Bronchial smooth muscle cell (primary cell): ENCODE data around the gene JUP. TPM values are rescaled to one million over a fixed set of nuclear protein-coding genes. Genes with fewer than 3 reads are reported as not detected.

Experiments
- total RNA-seq: library from RNA; depleted of rRNA; stranded (reverse); fragments of >200 nt; gene quantifications from 2 replicates; pipeline ENCODE4 v1.2.1, GENCODE V29; 2014

JUP gene
- total RNA-seq: 3.0 and 9.5 TPM in 2 replicates

GRCh38 chr17:41786227-41787020 lies at the start of gene JUP:
JUP (minus strand) TSS chr17:41786711; CDS start chr17:41771854, 14,857 bp downstream.

GRCh38 chr17:41835800-41836549 lies 49.5 kb upstream of the JUP start, which contains the start of gene NT5C3B:
NT5C3B (minus strand) TSS chr17:41836232; CDS start chr17:41836193, 39 bp downstream.

GRCh38 chr17:41812381-41813151 lies 26.1 kb upstream of the JUP start, which contains the start of gene FKBP10:
FKBP10 (plus strand) TSS chr17:41813004; CDS start chr17:41813035, 31 bp downstream.

GRCh38 chr17:41811549-41812380 lies 25.3 kb upstream of the JUP start, which contains the start of gene P3H4:
P3H4 (minus strand) TSS chr17:41811949; CDS start chr17:41811915, 34 bp downstream.

GRCh38 chr17:41734139-41734948 lies 52.2 kb downstream of the JUP start, which contains the start of gene HAP1:
HAP1 (minus strand) TSS chr17:41734643; CDS start chr17:41734634, 9 bp downstream.

GRCh38 chr17:41711669-41712400 lies 74.7 kb downstream of the JUP start, which contains the start of gene GAST:
GAST (plus strand) TSS chr17:41712331; CDS start chr17:41715437, 3,106 bp downstream.

Other genes with a start within 250 kb of the JUP start
- gene KRT9, start 214.7 kb downstream of the JUP start, total RNA-seq: not detected in 2 replicates
- 0.16 and 1.0 TPM in 2 replicates for gene KRT14, start 199.8 kb downstream of the JUP start, total RNA-seq
- gene KRT16, start 173.9 kb downstream of the JUP start, total RNA-seq: 1.9 and 13.0 TPM in 2 replicates
- gene KRT17, start 162.1 kb downstream of the JUP start, total RNA-seq: 4.9 and 35.8 TPM in 2 replicates
- gene EIF1, start 97.8 kb downstream of the JUP start, total RNA-seq: 76.3 and 112 TPM in 2 replicates
- gene GAST, start 74.4 kb downstream of the JUP start, total RNA-seq: not detected in 2 replicates
- gene HAP1, start 52.1 kb downstream of the JUP start, total RNA-seq: under 0.01 and 0.26 TPM in 2 replicates
- 44.1 and 49.2 TPM in 2 replicates for gene P3H4, start 25.2 kb upstream of the JUP start, total RNA-seq
- 276 and 499 TPM in 2 replicates for gene FKBP10, start 26.3 kb upstream of the JUP start, total RNA-seq
- gene NT5C3B, start 49.5 kb upstream of the JUP start, total RNA-seq: 73.0 and 90.5 TPM in 2 replicates
- gene KLHL10, start 51.1 kb upstream of the JUP start, total RNA-seq: 0.16 and 0.17 TPM in 2 replicates
- 19.5 TPM in 2 replicates for gene KLHL11, start 78.7 kb upstream of the JUP start, total RNA-seq
- gene ACLY, start 132.2 kb upstream of the JUP start, total RNA-seq: 107 and 119 TPM in 2 replicates
- 0.26 and 1.1 TPM in 2 replicates for gene ODAD4, start 143.9 kb upstream of the JUP start, total RNA-seq
- gene CNP, start 180.1 kb upstream of the JUP start, total RNA-seq: 53.4 and 62.3 TPM in 2 replicates
- 71.2 and 91.3 TPM in 2 replicates for gene DNAJC7, start 230.7 kb upstream of the JUP start, total RNA-seq
- 9.7 and 13.4 TPM in 2 replicates for gene NKIRAS2, start 233.4 kb upstream of the JUP start, total RNA-seq